ENCODE data around the gene CFAP99.

Gene CFAP99

GRCh38 chr4:2485956-2486355, 67.2 kb downstream of the CFAP99 start:
- DNase-seq (ENCODE audit: low spot score in 2 of 2), result no peak
- no peak for ATAC-seq (replicated peaks; ENCODE audit: extremely low read depth, poor library complexity, severe bottlenecking)
- H3K4me1 Mint-ChIP-seq, result peaks cover 84% of the 10 kb centered on the region
- H3K27ac Mint-ChIP-seq (ENCODE audit: low read depth), result peak overlapping the region; percentile 68
- H3K27me3 Mint-ChIP-seq, result no peaks in the 10 kb centered on the region
- peak overlapping the region; percentile 69 for H3K4me3 Mint-ChIP-seq
- H3K36me3 Mint-ChIP-seq (ENCODE audit: insufficient read depth), result peaks cover 37% of the 10 kb centered on the region
- no peaks in the 10 kb centered on the region for H3K9me3 Mint-ChIP-seq

DNA sequence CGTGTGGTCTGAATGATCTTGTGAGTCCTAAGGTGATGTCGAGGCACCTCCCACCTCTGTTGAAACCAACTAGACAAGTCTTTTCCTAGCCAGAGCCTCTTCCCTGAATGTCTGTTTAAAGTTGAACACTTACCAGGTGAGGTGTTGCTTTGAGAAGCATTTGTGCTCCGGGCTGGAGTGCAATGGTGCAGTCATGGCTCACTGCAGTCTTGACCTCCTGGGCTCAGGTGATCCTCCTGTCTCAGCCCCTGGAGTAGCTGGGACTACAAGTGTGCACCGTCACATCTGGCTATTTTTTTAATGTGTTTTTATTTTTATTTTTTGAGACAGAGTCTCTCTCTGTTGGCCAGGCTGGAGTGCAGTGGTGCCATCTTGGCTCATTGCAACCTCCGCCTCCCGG, 68.2 kb downstream of the CFAP99 start:
- H3K27me3 Mint-ChIP-seq, result no peaks in the 10 kb centered on the region
- peaks cover 38% of the 10 kb centered on the region for H3K36me3 Mint-ChIP-seq (ENCODE audit: insufficient read depth)
- ATAC-seq (replicated peaks; ENCODE audit: extremely low read depth, poor library complexity, severe bottlenecking) (no peak), DNase-seq (ENCODE audit: low spot score in 2 of 2) (no peak)
- no peaks in the 10 kb centered on the region for H3K9me3 Mint-ChIP-seq
- peak overlapping the region; percentile 69 for H3K4me3 Mint-ChIP-seq
- H3K4me1 Mint-ChIP-seq, result peaks cover 76% of the 10 kb centered on the region
- peak overlapping the region; percentile 68 for H3K27ac Mint-ChIP-seq (ENCODE audit: low read depth)

DNA sequence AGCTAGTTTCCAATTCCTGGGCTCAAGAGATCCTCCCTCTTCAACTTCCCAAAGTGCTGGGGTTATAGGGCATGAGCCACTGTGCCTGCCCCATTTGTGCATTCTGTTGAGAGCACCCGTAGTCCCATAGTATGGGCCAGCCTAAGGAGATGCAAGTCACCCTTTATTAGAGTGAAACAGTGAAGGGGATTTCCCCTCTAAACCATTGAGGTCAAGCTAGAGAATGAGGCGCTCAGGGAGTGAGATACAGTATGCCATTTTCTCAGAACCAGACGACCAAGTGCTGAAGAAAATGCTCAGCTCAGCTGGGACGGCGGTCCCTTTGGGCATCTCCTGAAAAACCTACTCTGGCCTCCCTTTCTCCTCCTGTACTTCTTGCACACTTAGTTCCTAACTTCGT, 68.9 kb downstream of the CFAP99 start:
- Mint-ChIP-seq H3K9me3 (no peaks in the 10 kb centered on the region), H3K4me1 (peaks cover 73% of the 10 kb centered on the region), H3K27me3 (no peaks in the 10 kb centered on the region), H3K36me3 (ENCODE audit: insufficient read depth) (peaks cover 41% of the 10 kb centered on the region), H3K27ac (ENCODE audit: low read depth) (peak overlapping the region; percentile 88), H3K4me3 (peak overlapping the region; percentile 69)
- no peak for DNase-seq (ENCODE audit: low spot score in 2 of 2)
- ATAC-seq (replicated peaks; ENCODE audit: extremely low read depth, poor library complexity, severe bottlenecking), result peak; percentile 25

- DNase-seq (ENCODE audit: low spot score in 2 of 2) (no peak), ATAC-seq (replicated peaks; ENCODE audit: extremely low read depth, poor library complexity, severe bottlenecking) (no peak)
- Mint-ChIP-seq H3K9me3 (no peaks in the 10 kb centered on the region), H3K4me3 (no peak overlapping the region), H3K27ac (ENCODE audit: low read depth) (no peak overlapping the region), H3K36me3 (ENCODE audit: insufficient read depth) (peaks cover 48% of the 10 kb centered on the region), H3K4me1 (peaks cover 70% of the 10 kb centered on the region), H3K27me3 (no peaks in the 10 kb centered on the region)
Measured at GRCh38 chr4:2489081-2489805, 70.5 kb downstream of the CFAP99 start.

DNA sequence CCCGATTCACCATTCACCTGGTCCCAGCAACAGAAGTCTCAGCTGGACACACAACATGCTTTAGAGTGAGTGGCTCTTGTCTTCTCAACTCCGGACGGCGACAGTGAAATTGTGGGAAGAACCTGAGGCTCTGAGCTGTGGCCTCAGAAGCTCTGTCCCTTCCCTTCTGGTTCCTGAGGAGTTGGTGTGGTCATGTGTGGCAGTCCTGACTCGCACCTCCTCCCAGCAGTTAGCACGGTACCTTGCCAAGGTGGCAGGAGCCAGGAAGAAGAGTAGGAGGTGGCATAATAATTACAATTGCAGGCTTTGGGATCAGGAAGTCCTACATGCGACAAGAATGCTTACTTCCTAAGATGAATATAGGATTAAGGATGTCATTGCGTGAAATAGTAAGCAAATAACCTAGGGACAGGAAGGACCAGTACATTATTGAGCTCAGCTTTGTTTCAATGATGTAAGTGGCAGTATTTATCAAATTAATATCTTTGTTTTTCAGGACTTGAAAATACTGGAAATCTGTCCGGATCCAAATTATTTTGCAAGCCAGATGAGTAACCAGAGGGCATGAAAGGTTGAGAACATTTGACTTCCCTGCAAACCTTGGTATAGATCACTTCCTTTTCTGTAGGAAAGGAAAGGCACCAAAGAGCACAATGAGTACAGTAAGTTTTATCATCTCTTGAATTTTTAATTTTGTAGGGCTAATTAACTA, 71.2 kb downstream of the CFAP99 start:
- ATAC-seq (replicated peaks; ENCODE audit: extremely low read depth, poor library complexity, severe bottlenecking) (no peak), DNase-seq (ENCODE audit: low spot score in 2 of 2) (no peak)
- Mint-ChIP-seq H3K4me3 (no peak overlapping the region), H3K27ac (ENCODE audit: low read depth) (no peak overlapping the region), H3K4me1 (peaks cover 62% of the 10 kb centered on the region), H3K9me3 (no peaks in the 10 kb centered on the region), H3K27me3 (no peaks in the 10 kb centered on the region), H3K36me3 (ENCODE audit: insufficient read depth) (peaks cover 49% of the 10 kb centered on the region)

DNA sequence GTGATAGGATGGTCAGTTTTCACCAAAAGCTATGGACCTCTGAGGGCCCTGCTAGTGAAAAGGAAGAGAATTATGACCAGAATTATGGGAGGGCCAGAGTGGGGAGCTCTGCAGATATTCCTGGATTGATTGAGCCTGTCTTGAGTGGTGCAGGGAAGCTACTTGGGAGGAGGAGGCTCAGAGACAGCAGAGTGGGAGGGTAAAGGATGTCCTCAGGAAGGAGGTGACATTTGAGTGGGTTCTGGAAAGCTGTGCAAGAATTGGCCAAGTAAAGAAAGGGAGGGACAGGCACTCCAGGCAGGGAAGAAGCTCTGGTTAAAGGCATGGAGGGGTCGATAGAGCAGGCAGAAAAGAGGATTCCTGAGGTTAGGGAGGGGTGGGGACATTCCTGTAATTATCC, 74.2 kb downstream of the CFAP99 start:
- Mint-ChIP-seq H3K4me3 (no peak overlapping the region), H3K4me1 (peaks cover 41% of the 10 kb centered on the region), H3K9me3 (no peaks in the 10 kb centered on the region), H3K36me3 (ENCODE audit: insufficient read depth) (peaks cover 66% of the 10 kb centered on the region), H3K27ac (ENCODE audit: low read depth) (peak overlapping the region; percentile 65), H3K27me3 (no peaks in the 10 kb centered on the region)
- DNase-seq (ENCODE audit: low spot score in 2 of 2), result no peak
- ATAC-seq (replicated peaks; ENCODE audit: extremely low read depth, poor library complexity, severe bottlenecking), result no peak

DNA sequence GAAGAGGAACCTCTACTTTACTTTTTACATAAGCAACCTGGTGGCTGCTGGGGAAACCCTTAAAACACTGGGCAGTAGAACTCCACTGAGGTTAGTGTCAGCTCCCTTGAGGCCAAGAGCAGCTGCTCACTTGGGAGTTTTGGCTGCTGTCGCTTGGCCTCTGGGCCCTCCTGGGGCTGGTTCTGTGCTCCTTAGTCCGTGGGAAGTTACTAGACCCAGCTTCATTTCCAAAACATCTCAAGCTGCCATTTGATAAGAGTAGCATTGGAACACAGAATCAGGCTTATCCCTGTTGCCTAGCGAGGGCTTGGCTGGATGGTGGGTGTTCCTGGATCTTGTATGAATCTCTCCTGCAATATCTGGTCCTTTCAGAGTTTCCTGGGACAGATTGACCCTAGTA, 76.2 kb downstream of the CFAP99 start:
- no peak overlapping the region for H3K4me3 Mint-ChIP-seq
- H3K27ac Mint-ChIP-seq (ENCODE audit: low read depth), result no peak overlapping the region
- H3K4me1 Mint-ChIP-seq, result peaks cover 27% of the 10 kb centered on the region
- H3K9me3 Mint-ChIP-seq, result no peaks in the 10 kb centered on the region
- no peak for DNase-seq (ENCODE audit: low spot score in 2 of 2)
- ATAC-seq (replicated peaks; ENCODE audit: extremely low read depth, poor library complexity, severe bottlenecking), result no peak
- H3K36me3 Mint-ChIP-seq (ENCODE audit: insufficient read depth), result peaks cover 73% of the 10 kb centered on the region
- H3K27me3 Mint-ChIP-seq, result no peaks in the 10 kb centered on the region

DNA sequence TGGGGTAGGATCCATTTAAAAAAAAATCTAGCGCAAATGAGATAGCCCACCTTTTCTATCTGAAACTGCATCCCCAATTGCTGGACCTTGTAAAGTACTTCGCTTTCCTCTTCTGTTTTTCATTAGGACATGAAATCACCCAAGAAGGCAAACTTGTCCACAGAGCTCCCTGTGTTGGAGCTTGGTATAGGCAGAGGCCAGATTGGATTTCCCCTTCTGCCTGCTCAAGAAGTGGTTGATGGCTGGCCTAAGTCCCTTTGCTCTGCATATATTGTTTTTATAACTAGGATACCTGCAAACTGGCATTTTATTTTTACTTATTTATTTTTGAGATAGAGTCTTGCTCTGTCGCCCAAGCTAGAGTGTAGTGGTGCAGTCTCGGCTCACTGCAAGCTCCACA, 78.6 kb downstream of the CFAP99 start:
- no peak for ATAC-seq (replicated peaks; ENCODE audit: extremely low read depth, poor library complexity, severe bottlenecking)
- no peak overlapping the region for H3K27ac Mint-ChIP-seq (ENCODE audit: low read depth)
- peaks cover 73% of the 10 kb centered on the region for H3K36me3 Mint-ChIP-seq (ENCODE audit: insufficient read depth)

GRCh38 chr4:2497931-2498330, 79.2 kb downstream of the CFAP99 start:
- H3K4me3 Mint-ChIP-seq, result no peak overlapping the region
- H3K27ac Mint-ChIP-seq (ENCODE audit: low read depth), result no peak overlapping the region
- ATAC-seq (replicated peaks; ENCODE audit: extremely low read depth, poor library complexity, severe bottlenecking), result no peak
- no peaks in the 10 kb centered on the region for H3K9me3 Mint-ChIP-seq
- peaks cover 16% of the 10 kb centered on the region for H3K4me1 Mint-ChIP-seq
- H3K36me3 Mint-ChIP-seq (ENCODE audit: insufficient read depth), result peaks cover 67% of the 10 kb centered on the region
- no peak for DNase-seq (ENCODE audit: low spot score in 2 of 2)
- H3K27me3 Mint-ChIP-seq, result no peaks in the 10 kb centered on the region

More for the DNA sequence above, 78.6 kb downstream of the CFAP99 start:
- no peak for DNase-seq (ENCODE audit: low spot score in 2 of 2)
- no peaks in the 10 kb centered on the region for H3K9me3 Mint-ChIP-seq
- H3K27me3 Mint-ChIP-seq, result no peaks in the 10 kb centered on the region
- peaks cover 22% of the 10 kb centered on the region for H3K4me1 Mint-ChIP-seq
- H3K4me3 Mint-ChIP-seq, result no peak overlapping the region

- Mint-ChIP-seq H3K27ac (ENCODE audit: low read depth) (no peak overlapping the region), H3K4me1 (peaks cover 12% of the 10 kb centered on the region), H3K4me3 (no peak overlapping the region), H3K27me3 (no peaks in the 10 kb centered on the region), H3K9me3 (no peaks in the 10 kb centered on the region), H3K36me3 (ENCODE audit: insufficient read depth) (peaks cover 70% of the 10 kb centered on the region)
- ATAC-seq (replicated peaks; ENCODE audit: extremely low read depth, poor library complexity, severe bottlenecking) (no peak), DNase-seq (ENCODE audit: low spot score in 2 of 2) (no peak)
Measured at GRCh38 chr4:2500547-2500946, 81.8 kb downstream of the CFAP99 start.

DNA sequence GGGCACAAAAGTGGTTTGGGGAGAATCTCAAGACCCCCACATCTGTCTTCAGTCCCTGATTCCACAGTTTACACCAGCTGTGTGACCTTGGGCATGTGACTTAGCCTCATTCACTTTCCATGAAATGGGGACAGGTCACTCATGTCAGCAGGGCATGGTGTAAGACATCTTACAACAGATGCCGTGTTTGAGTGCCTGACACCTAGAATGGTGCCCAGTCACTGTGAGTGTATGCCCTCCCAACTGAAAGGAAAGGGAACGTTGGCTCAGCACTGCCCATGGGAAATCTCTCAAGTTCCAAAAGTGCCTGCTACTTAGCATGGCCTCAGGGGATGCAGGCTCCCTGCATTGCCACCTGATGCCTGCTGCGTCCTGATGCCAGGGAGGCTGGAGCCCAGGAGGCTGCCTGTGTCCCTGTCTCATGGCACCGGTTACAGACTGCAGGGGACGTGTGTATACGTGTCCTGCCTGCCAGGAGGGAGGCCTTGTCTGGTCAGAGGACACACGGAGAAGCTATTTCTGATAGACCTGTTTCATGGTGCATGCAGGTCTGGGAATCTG, 82.4 kb downstream of the CFAP99 start:
- Mint-ChIP-seq H3K27ac (ENCODE audit: low read depth) (no peak overlapping the region), H3K4me1 (peaks cover 12% of the 10 kb centered on the region), H3K27me3 (no peaks in the 10 kb centered on the region), H3K4me3 (peak overlapping the region; percentile 16), H3K36me3 (ENCODE audit: insufficient read depth) (peaks cover 67% of the 10 kb centered on the region), H3K9me3 (no peaks in the 10 kb centered on the region)
- no peak for DNase-seq (ENCODE audit: low spot score in 2 of 2)
- no peak for ATAC-seq (replicated peaks; ENCODE audit: extremely low read depth, poor library complexity, severe bottlenecking)

GRCh38 chr4:2503809-2504208, 85.1 kb downstream of the CFAP99 start:
- Mint-ChIP-seq H3K36me3 (ENCODE audit: insufficient read depth) (peaks cover 67% of the 10 kb centered on the region), H3K27ac (ENCODE audit: low read depth) (no peak overlapping the region), H3K4me1 (peaks cover 24% of the 10 kb centered on the region), H3K4me3 (no peak overlapping the region), H3K9me3 (no peaks in the 10 kb centered on the region), H3K27me3 (no peaks in the 10 kb centered on the region)
- no peak for DNase-seq (ENCODE audit: low spot score in 2 of 2)
- ATAC-seq (replicated peaks; ENCODE audit: extremely low read depth, poor library complexity, severe bottlenecking), result no peak

GRCh38 chr4:2507259-2507658, 88.5 kb downstream of the CFAP99 start:
- Mint-ChIP-seq H3K4me3 (no peak overlapping the region), H3K36me3 (ENCODE audit: insufficient read depth) (peaks cover 55% of the 10 kb centered on the region), H3K27me3 (no peaks in the 10 kb centered on the region), H3K9me3 (no peaks in the 10 kb centered on the region), H3K4me1 (peaks cover 44% of the 10 kb centered on the region), H3K27ac (ENCODE audit: low read depth) (peak overlapping the region; percentile 38)
- ATAC-seq (replicated peaks; ENCODE audit: extremely low read depth, poor library complexity, severe bottlenecking) (no peak), DNase-seq (ENCODE audit: low spot score in 2 of 2) (no peak)

All from central memory CD8-positive, alpha-beta T cell (primary cell).